Measurements from ENCODE around the gene ROBO1. TPM values are rescaled to one million over a fixed set of nuclear protein-coding genes. Genes with fewer than 3 reads are reported as not detected.

Gene ROBO1
- total RNA-seq, 4 donors from 2014 or later = 25.0 to 42.6 (median 35.7) TPM

DNA sequence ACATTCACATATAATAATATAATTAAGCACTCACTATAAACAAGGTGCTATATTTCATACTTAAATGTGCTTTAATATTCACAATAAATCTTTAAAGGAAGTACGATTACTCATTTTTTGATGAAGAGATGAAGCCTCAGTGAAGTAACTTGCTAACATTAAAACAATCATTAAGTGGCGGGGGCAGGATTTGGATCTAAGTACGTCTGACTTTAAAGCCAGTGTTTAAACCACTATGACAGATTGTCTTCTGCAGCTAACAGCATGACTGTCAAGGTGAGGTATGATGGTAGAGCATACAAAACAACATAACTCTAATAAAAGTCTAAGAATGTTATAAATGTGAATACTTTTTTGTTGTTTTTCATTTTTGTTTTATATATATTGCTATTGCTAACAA is 862.1 kb downstream of the ROBO1 start:
- intact Hi-C loops (cut with DNase I) = no loop called here
- H3K4me3 ChIP-seq = no peak overlapping the region
- 79 to 85% methylated on average over 3 of the region's 3 CpGs for WGBS, 2 donors
- DNase-seq = no peak
- no peak overlapping the region for H3K27ac ChIP-seq
- H3K36me3 ChIP-seq = no peaks in the 10 kb centered on the region
- TF ChIP-seq POLR2A (IDR thresholded peaks at IDR 0.05) = no peak
- TF ChIP-seq CTCF (IDR thresholded peaks at IDR 0.05) = no peak
- no peaks in the 10 kb centered on the region for H3K4me1 ChIP-seq
- H3K27me3 ChIP-seq = no peaks in the 10 kb centered on the region
- H3K9me3 ChIP-seq = no peaks in the 10 kb centered on the region

- TF ChIP-seq CTCF (IDR thresholded peaks at IDR 0.05) (no peak), POLR2A (IDR thresholded peaks at IDR 0.05) (no peak)
- no peaks in the 10 kb centered on the region for H3K9me3 ChIP-seq
- no peaks in the 10 kb centered on the region for H3K4me1 ChIP-seq
- no peaks in the 10 kb centered on the region for H3K36me3 ChIP-seq
- WGBS, 2 donors = 89% methylated on average over 1 of the region's 1 CpG
- H3K27ac ChIP-seq = no peak overlapping the region
- no peak for DNase-seq
- intact Hi-C loops (cut with DNase I) = no loop called here
- no peaks in the 10 kb centered on the region for H3K27me3 ChIP-seq
- no peak overlapping the region for H3K4me3 ChIP-seq
Observed at GRCh38 chr3:78901544-78901943, 866.3 kb downstream of the ROBO1 start.

- intact Hi-C loops (cut with DNase I) = no loop called here
- 70 to 80% methylated on average over 3 of the region's 3 CpGs for WGBS, 2 donors
- no peak overlapping the region for H3K27ac ChIP-seq
Observed at GRCh38 chr3:78900880-78901279, 866.9 kb downstream of the ROBO1 start.

GRCh38 chr3:78900426-78900825 is 867.4 kb downstream of the ROBO1 start:
- H3K4me3 ChIP-seq = no peak overlapping the region
- DNase-seq = no peak
- H3K9me3 ChIP-seq = no peaks in the 10 kb centered on the region
- TF ChIP-seq POLR2A (IDR thresholded peaks at IDR 0.05) (no peak), CTCF (IDR thresholded peaks at IDR 0.05) (no peak)
- intact Hi-C loops (cut with DNase I) = no loop called here
- H3K36me3 ChIP-seq = no peaks in the 10 kb centered on the region
- no peaks in the 10 kb centered on the region for H3K27me3 ChIP-seq
- H3K27ac ChIP-seq = no peak overlapping the region
- WGBS, 2 donors = 88 to 89% methylated on average over 1 of the region's 1 CpG
- no peaks in the 10 kb centered on the region for H3K4me1 ChIP-seq

More at GRCh38 chr3:78900880-78901279, 866.9 kb downstream of the ROBO1 start:
- TF ChIP-seq POLR2A (IDR thresholded peaks at IDR 0.05) (no peak), CTCF (IDR thresholded peaks at IDR 0.05) (no peak)
- H3K36me3 ChIP-seq = no peaks in the 10 kb centered on the region
- no peaks in the 10 kb centered on the region for H3K27me3 ChIP-seq
- H3K4me1 ChIP-seq = no peaks in the 10 kb centered on the region
- H3K9me3 ChIP-seq = no peaks in the 10 kb centered on the region
- H3K4me3 ChIP-seq = no peak overlapping the region
- no peak for DNase-seq

DNA sequence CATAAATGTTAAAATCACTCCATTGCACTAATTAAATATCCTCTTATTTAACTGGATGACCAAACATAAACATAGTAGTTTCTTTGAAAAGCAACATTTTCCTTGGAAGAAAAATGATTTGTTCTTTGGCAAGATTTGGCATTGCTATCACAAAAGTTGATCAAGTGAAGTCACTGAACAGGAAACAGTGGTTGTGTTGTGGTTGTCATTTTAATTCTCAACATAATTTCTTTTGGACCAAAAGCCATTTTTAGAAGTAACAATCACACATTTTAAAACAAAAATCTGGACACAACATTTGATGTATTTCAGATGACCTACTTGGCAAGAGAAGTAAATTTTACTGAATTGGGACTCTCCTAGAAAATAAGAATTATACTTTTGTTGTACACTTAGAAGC is 872.3 kb downstream of the ROBO1 start:
- Histone ChIP-seq H3K36me3 (no peaks in the 10 kb centered on the region), H3K9me3 (no peaks in the 10 kb centered on the region), H3K4me1 (no peaks in the 10 kb centered on the region), H3K27me3 (no peaks in the 10 kb centered on the region), H3K4me3 (no peak overlapping the region), H3K27ac (no peak overlapping the region)
- DNase-seq = no peak
- intact Hi-C loops (cut with DNase I) = no loop called here
- TF ChIP-seq POLR2A (IDR thresholded peaks at IDR 0.05) (no peak), CTCF (IDR thresholded peaks at IDR 0.05) (no peak)
